PC-3 (cell line): ENCODE data around the gene TMEM131L. TPM values are rescaled to one million over a fixed set of nuclear protein-coding genes. Genes with fewer than 3 reads are reported as not detected.

Experiments
- ATAC-seq: fragments of 200-7000 bp; cut with Tn5 transposase; 2 replicates; pipeline ENCODE4 v1.9.1; 2020; ENCODE audit warnings: mild to moderate bottlenecking, moderate library complexity
- BruUV-seq: library from RNA; stranded (reverse); fragments of 400-500 nt; replicated peaks from 2 replicates; lab custom pipeline; 2021; lab: Mats Ljungman, UMichigan
- CTCF ChIA-PET: fragments of 300-600 bp; sonication (Branson Sonifier 250); formaldehyde crosslinking; loops from one replicate; lab custom pipeline; 2022; ENCODE audit warnings: antibody characterized with exemption; lab: Charles Lee
- POLR2A ChIA-PET: fragments of 300-600 bp; sonication (Branson Sonifier 250); formaldehyde crosslinking; loops from one replicate; lab custom pipeline; 2022; ENCODE audit warnings: antibody characterized with exemption; ENCODE audit not compliant: unreplicated experiment; lab: Charles Lee
- DNase-seq: peaks from one replicate; pipeline ENCODE4 v3.0.0-alpha.2; 2015
- H2AFZ ChIP-seq: fragments of 300-600 bp; sonication (generic); 2 replicates; pipeline ENCODE4 v1.6.0; 2016; ENCODE audit warnings: antibody characterized with exemption, low read length
- H3F3A ChIP-seq: fragments of 300-600 bp; sonication (generic); one replicate; pipeline ENCODE4 v1.6.0; 2017; ENCODE audit warnings: antibody characterized with exemption, low read length, control low read depth, mild to moderate bottlenecking; ENCODE audit not compliant: unreplicated experiment
- H3K27ac ChIP-seq: fragments of 300-600 bp; sonication (generic); 2 replicates; pipeline ENCODE4 v1.5.1; 2016; ENCODE audit warnings: mild to moderate bottlenecking, low read length
- H3K27me3 ChIP-seq: fragments of 300-600 bp; sonication (generic); 2 replicates; pipeline ENCODE4 v1.6.1; 2016; ENCODE audit warnings: low read length, mixed read lengths
- H3K36me3 ChIP-seq: fragments of 300-600 bp; sonication (generic); 2 replicates; pipeline ENCODE4 v1.6.1; 2016; ENCODE audit warnings: low read depth, mixed run types, low read length, mixed read lengths
- H3K4me1 ChIP-seq: fragments of 300-600 bp; sonication (generic); 2 replicates; pipeline ENCODE4 v1.5.1; 2016; ENCODE audit warnings: low read length; ENCODE audit not compliant: insufficient read depth
- H3K4me2 ChIP-seq: fragments of 300-600 bp; sonication (generic); 2 replicates; pipeline ENCODE4 v1.6.0; 2016; ENCODE audit warnings: low read length
- H3K4me3 ChIP-seq: fragments of 300-600 bp; sonication (generic); 2 replicates; pipeline ENCODE4 v1.5.1; 2016; ENCODE audit warnings: mild to moderate bottlenecking, low read length, mixed read lengths
- H3K79me2 ChIP-seq: fragments of 300-600 bp; sonication (generic); 2 replicates; pipeline ENCODE4 v1.6.1; 2017; ENCODE audit warnings: low read length, mixed read lengths
- H3K9ac ChIP-seq: fragments of 300-600 bp; sonication (generic); 2 replicates; pipeline ENCODE4 v1.6.0; 2016; ENCODE audit warnings: mild to moderate bottlenecking, low read length
- H3K9me2 ChIP-seq: fragments of 300-600 bp; sonication (generic); replicated peaks from 2 replicates; pipeline ENCODE4 v1.6.1; 2016; ENCODE audit warnings: mixed run types, low read length, mixed read lengths
- H3K9me3 ChIP-seq: fragments of 300-600 bp; sonication (generic); 2 replicates; pipeline ENCODE4 v1.6.1; 2016; ENCODE audit warnings: low read length, mixed read lengths
- H4K20me1 ChIP-seq: fragments of 300-600 bp; sonication (generic); 2 replicates; pipeline ENCODE4 v1.6.1; 2016; ENCODE audit warnings: low read length, mixed read lengths
- EZH2 ChIP-seq: fragments of 300-600 bp; sonication (generic); IDR thresholded peaks from one replicate; pipeline ENCODE4 v1.6.1; 2017; ENCODE audit warnings: antibody characterized with exemption, mild to moderate bottlenecking, low read length; ENCODE audit not compliant: unreplicated experiment
- EZH2phosphoT487 ChIP-seq: fragments of 300-600 bp; sonication (generic); IDR thresholded peaks from 2 replicates; pipeline ENCODE4 v1.6.1; 2018; ENCODE audit warnings: mild to moderate bottlenecking, antibody characterized with exemption, low read length, borderline replicate concordance
- intact Hi-C: fragments of 100-400 bp; cut with micrococcal nuclease; formaldehyde crosslinking; loops from 2 replicates; pipeline ENCODE4 v1.9.0; 2023
- total RNA-seq: library from RNA; depleted of rRNA; stranded (reverse); fragments of >200 nt; gene quantifications from 2 replicates; pipeline ENCODE4 v1.2.3, GENCODE V29; 2014
- TF ChIP-seq, protein P1 (sequence below): fragments of 300-600 bp; sonication (generic); conservative IDR thresholded peaks from 2 replicates; pipeline ENCODE4 v1.5.1; 2017; ENCODE audit warnings: antibody characterized with exemption, low read depth, mild to moderate bottlenecking, low read length

The TMEM131L gene
- total RNA-seq, 1 experiment from 2014 or later: 7.7 TPM

DNA sequence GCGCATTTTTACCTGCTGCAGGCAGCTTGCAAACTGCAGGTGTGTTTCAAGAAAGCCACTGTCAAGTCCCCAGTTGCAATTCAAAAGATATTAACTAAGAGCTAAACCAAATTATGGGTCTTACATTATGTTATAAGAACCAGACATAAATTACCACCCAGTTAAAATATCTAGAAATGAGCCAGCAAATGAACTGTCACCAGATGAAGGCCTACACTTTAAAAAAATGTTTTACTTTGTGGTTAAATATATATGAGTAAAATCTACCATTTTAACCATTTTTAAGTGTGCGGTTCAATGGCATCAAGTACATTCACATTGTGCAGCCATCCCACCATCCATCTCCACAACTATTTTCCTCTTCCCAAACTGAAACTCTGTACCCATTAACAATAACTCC, 32.0 kb upstream of the TMEM131L start:
- no peak for DNase-seq
- H3K4me1 ChIP-seq: peaks cover 7% of the 10 kb centered on the region
- H2AFZ ChIP-seq: no peak overlapping the region
- H3K4me2 ChIP-seq: no peak overlapping the region
- no peaks in the 10 kb centered on the region for H3K9me2 ChIP-seq
- H3F3A ChIP-seq: no peaks in the 10 kb centered on the region
- no TSS peak for BruUV-seq
- H3K79me2 ChIP-seq: no peaks in the 10 kb centered on the region
- no peak overlapping the region for H3K4me3 ChIP-seq
- no peak overlapping the region for H3K27ac ChIP-seq
- no peaks in the 10 kb centered on the region for H3K36me3 ChIP-seq
- ChIA-PET CTCF (no interaction called here), POLR2A (no interaction called here)
- H4K20me1 ChIP-seq: no peaks in the 10 kb centered on the region
- TF ChIP-seq EZH2phosphoT487: no peak
- TF ChIP-seq EZH2: no peak
- TF ChIP-seq, protein P1, sequence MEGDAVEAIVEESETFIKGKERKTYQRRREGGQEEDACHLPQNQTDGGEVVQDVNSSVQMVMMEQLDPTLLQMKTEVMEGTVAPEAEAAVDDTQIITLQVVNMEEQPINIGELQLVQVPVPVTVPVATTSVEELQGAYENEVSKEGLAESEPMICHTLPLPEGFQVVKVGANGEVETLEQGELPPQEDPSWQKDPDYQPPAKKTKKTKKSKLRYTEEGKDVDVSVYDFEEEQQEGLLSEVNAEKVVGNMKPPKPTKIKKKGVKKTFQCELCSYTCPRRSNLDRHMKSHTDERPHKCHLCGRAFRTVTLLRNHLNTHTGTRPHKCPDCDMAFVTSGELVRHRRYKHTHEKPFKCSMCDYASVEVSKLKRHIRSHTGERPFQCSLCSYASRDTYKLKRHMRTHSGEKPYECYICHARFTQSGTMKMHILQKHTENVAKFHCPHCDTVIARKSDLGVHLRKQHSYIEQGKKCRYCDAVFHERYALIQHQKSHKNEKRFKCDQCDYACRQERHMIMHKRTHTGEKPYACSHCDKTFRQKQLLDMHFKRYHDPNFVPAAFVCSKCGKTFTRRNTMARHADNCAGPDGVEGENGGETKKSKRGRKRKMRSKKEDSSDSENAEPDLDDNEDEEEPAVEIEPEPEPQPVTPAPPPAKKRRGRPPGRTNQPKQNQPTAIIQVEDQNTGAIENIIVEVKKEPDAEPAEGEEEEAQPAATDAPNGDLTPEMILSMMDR: no peak
- no peak for ATAC-seq
- H3K9ac ChIP-seq: no peak overlapping the region
- H3K9me3 ChIP-seq: no peaks in the 10 kb centered on the region
- no peaks in the 10 kb centered on the region for H3K27me3 ChIP-seq
- intact Hi-C loops: no loop called here

DNA sequence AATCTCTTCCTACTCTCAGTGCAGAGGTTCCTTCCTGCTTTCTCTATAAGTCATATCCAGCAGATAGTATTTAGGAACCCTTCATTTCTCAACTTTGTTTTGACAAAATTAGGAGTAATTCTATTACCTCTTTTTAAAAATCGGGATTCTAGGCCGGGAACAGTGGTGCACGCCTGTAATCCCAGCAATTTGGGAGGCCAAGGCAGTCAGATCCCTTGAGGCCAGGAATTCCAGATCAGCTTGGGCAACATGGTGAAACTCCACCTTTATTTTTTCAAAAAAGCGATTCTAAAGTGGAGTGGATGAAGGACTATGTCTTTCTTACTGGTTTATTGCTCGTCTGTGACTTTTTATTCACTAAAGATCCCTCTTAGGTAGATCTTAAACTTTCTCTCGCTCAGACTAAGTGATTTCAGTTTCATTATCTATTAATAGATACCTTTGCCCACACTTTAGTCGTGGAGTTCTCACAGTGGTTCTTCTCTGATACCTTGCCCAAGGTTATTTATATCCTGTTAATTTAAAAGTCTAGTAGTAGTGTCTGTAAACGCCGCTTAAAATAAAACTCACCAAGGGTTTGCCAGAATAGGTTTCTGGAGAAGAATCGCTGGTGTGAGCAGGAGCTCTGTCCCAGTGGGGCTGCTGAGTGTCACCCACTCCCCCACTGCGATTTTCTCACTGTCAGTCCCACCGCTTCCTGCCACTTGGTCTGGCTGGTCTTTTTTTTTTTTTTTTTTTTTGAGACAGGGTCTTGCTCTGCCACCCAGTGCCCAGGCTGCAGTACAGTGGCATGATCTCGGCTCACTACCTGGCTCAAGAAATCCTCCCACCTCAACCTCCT, 27.0 kb upstream of the TMEM131L start:
- Histone ChIP-seq H3K9me3 (no peaks in the 10 kb centered on the region), H3K4me2 (no peak overlapping the region), H3K9ac (no peak overlapping the region), H3F3A (no peaks in the 10 kb centered on the region), H3K4me1 (no peaks in the 10 kb centered on the region), H4K20me1 (no peaks in the 10 kb centered on the region), H3K9me2 (no peaks in the 10 kb centered on the region), H3K4me3 (no peak overlapping the region), H3K79me2 (no peaks in the 10 kb centered on the region), H3K27me3 (no peaks in the 10 kb centered on the region), H3K36me3 (no peaks in the 10 kb centered on the region), H3K27ac (no peak overlapping the region), H2AFZ (no peak overlapping the region)
- intact Hi-C loops: no loop called here
- DNase-seq (no peak), ATAC-seq (no peak)
- no TSS peak for BruUV-seq
- ChIA-PET CTCF (no interaction called here), POLR2A (interaction anchor here (0.7 kb wide), 1 partner anchor 10 kb away, joined by 4 read pairs; no protein-coding TSS in a partner anchor)
- TF ChIP-seq, protein P1: no peak
- TF ChIP-seq EZH2: no peak
- TF ChIP-seq EZH2phosphoT487: no peak

DNA sequence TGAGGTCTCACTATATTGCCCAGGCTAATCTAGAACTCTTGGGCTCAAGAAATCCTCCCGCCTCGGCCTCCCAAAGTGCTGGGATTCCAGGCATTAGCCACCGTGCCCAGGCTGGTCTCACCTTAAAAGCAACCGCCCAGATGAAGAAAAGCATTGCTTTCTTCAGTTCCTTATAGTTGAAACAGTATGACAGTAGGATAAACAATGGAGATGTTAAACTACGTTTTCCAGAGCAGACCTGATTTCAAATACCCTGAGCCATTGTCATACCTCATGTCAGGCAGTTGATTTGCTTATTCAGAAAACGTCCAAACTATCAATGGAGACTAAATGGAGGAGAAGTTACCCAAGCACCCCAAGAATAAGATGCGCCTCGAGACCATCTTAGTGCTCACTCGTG, 26.3 kb upstream of the TMEM131L start:
- intact Hi-C loops: no loop called here
- CTCF ChIA-PET: no interaction called here
- no peaks in the 10 kb centered on the region for H3K27me3 ChIP-seq

More for the DNA sequence above, 26.3 kb upstream of the TMEM131L start:
- BruUV-seq: no TSS peak
- Histone ChIP-seq H2AFZ (no peak overlapping the region), H3K9me2 (no peaks in the 10 kb centered on the region), H4K20me1 (no peaks in the 10 kb centered on the region), H3K27ac (no peak overlapping the region), H3K4me2 (no peak overlapping the region), H3K4me3 (no peak overlapping the region), H3K9ac (no peak overlapping the region), H3F3A (no peaks in the 10 kb centered on the region), H3K79me2 (no peaks in the 10 kb centered on the region), H3K9me3 (no peaks in the 10 kb centered on the region), H3K4me1 (no peaks in the 10 kb centered on the region), H3K36me3 (no peaks in the 10 kb centered on the region)
- ATAC-seq (no peak), DNase-seq (no peak)
- POLR2A ChIA-PET: no interaction called here
- TF ChIP-seq, protein P1: no peak
- TF ChIP-seq EZH2: no peak
- no peak for TF ChIP-seq EZH2phosphoT487
